Coronary artery (tissue), 2 donors: ENCODE measurements around the gene PLEKHS1.
"Not testable (repeated sequence)": the region's sequence is repeated elsewhere in the genome, so short reads cannot be mapped to it uniquely, and the experiment has no call there.

Source experiments
- DNase-seq: peaks from one replicate; pipeline ENCODE4 v3.0.0-alpha.2; 2017; ENCODE audit warnings: low spot score
- H3K27ac ChIP-seq, 2 donors: fragments of 200-600 bp; sonication (generic); one replicate each; pipeline ENCODE4 v1.5.1; 2016 to 2019
- H3K4me3 ChIP-seq: fragments of 200-600 bp; sonication (generic); 2 replicates; pipeline ENCODE4 v1.5.1; 2016; ENCODE audit warnings: mild to moderate bottlenecking, moderate library complexity
- TF ChIP-seq, protein P1 (sequence below): fragments of 200-600 bp; sonication (generic); IDR thresholded peaks from one replicate; pipeline ENCODE4 v1.5.1; 2019; ENCODE audit warnings: antibody characterized with exemption

PLEKHS1 gene

DNA sequence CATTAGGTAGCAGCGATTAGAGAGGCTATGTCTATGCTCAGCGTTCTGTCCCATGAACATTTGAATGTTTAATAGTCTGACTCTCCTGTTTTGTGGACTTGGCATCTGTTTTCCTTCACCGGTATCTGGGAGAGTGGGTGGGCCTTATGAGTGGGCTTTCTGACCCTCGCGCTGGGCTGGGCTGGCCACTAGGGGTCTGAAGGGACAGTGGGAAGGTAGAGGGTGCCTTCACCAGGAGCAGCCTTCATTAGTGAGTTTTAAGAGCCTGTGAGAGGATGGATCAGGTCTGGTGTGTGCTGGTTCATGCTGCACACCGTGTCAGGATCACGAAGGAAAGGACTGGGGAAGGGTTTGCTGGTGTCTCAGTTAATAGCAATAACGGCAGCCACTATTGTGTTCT is 69.0 kb downstream of the PLEKHS1 start:
- H3K27ac ChIP-seq: no peak overlapping the region
- TF ChIP-seq, protein P1, sequence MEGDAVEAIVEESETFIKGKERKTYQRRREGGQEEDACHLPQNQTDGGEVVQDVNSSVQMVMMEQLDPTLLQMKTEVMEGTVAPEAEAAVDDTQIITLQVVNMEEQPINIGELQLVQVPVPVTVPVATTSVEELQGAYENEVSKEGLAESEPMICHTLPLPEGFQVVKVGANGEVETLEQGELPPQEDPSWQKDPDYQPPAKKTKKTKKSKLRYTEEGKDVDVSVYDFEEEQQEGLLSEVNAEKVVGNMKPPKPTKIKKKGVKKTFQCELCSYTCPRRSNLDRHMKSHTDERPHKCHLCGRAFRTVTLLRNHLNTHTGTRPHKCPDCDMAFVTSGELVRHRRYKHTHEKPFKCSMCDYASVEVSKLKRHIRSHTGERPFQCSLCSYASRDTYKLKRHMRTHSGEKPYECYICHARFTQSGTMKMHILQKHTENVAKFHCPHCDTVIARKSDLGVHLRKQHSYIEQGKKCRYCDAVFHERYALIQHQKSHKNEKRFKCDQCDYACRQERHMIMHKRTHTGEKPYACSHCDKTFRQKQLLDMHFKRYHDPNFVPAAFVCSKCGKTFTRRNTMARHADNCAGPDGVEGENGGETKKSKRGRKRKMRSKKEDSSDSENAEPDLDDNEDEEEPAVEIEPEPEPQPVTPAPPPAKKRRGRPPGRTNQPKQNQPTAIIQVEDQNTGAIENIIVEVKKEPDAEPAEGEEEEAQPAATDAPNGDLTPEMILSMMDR: no peak
- DNase-seq: no peak
- H3K4me3 ChIP-seq: no peak overlapping the region

DNA sequence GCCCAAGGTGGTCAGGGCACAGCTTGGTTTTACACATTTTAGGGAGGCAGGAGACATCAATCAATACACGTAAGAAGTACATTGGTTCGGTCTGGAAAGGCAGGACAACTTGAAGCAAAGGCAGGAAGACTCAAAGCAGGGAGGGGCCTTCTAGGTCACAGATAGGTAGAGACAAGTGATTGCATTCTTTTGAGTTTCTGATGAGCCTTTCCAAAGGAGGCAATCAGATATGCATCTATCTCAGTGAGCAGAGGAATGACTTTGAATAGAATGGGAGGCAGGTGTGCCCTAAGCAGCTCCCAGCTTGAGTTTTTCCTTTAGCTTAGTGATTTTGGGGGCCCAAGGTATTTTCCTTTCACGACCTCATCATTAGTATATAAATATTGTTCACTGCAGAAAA is 69.8 kb downstream of the PLEKHS1 start:
- H3K4me3 ChIP-seq, DNase-seq, H3K27ac ChIP-seq: not testable (repeated sequence)

DNA sequence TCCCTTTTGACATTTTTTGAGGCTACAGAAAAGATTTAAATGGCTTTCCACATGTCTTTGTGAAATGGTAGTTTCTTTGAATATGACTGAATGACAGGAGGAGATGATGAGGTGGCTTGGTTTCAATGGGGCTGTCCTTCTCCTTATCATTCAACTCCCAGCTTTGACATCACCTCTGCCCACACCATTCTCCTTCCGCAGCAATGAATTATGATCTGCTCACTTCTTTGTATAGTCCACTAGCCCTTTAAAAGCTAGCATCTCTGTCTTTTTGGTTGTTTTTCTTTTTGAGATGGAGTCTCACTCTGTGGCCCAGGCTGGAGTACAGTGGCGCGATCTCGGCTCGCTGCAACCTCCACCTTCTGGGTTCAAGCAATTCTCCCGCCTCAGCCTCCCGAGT is 70.7 kb downstream of the PLEKHS1 start:
- TF ChIP-seq, protein P1: no peak
- H3K27ac ChIP-seq: no peak overlapping the region
- no peak for DNase-seq
- H3K4me3 ChIP-seq: no peak overlapping the region

DNA sequence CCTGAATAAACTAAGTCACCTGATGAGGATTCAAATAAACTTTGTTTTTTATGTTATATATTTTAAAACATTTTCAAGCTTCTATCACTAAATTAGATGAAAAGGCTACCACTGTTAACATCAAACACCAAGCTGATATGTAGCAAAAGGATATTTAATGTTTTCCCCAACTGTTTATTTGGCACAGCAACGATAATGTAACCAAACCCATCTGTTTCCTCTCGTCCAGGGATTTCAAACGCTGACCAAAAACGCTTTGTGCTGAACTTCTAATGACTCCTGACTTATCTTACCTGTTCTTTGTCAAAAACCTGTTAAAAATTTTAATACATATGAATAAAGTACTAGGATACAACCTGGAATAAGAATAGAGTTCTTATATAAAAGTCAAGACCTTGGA is 71.9 kb downstream of the PLEKHS1 start:
- TF ChIP-seq, protein P1: no peak
- DNase-seq: no peak
- Histone ChIP-seq H3K4me3 (no peak overlapping the region), H3K27ac (no peak overlapping the region)

DNA sequence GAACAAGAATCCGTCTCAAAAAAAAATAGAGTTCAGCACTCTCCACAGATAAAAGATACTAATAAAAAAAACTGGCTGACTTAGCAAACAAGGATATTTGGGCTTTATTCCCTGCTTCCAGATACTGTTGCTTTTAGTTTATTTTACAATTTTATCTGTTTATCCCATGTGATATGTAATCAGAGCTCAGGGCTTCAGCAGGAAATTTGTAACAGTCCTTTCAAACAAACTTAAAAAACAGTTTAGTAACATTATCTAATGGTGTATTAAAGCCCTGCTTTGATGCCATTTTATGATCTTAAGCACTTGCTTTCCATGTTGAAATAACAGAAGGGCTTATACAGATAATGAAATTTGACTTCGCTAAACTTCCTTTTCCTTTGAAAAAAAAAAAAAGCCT is 74.3 kb downstream of the PLEKHS1 start:
- no peak overlapping the region for H3K27ac ChIP-seq
- no peak for DNase-seq
- no peak overlapping the region for H3K4me3 ChIP-seq
- TF ChIP-seq, protein P1: no peak

DNA sequence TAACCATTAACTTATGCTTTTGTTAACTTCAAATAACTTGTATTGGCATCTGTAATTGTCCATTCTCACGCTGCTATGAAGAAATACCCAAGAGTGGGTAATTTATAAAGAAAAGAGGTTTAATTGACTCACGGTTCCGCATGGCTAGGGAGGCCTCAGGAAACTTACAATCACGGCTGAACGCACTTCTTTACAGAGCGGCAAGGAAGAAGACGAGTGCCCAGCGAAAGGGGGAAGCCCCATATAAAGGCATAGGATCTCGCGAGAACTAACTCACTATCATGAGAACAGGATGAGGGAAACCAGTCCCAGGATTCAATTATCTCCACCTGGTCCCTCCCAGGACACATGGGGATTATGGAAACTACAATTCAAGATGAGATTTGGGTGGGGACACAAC is 77.1 kb downstream of the PLEKHS1 start:
- not testable (repeated sequence) for H3K27ac ChIP-seq, H3K4me3 ChIP-seq, DNase-seq
